GM12865 (cell line): ENCODE measurements around the gene SNX7.

ENCODE experiments used
- DNase-seq: peaks from one replicate; pipeline ENCODE4 v3.0.0; 2010; ENCODE audit warnings: low read depth
- H3K4me3 ChIP-seq: 2 replicates; pipeline ENCODE4 v1.5.1; 2011; ENCODE audit warnings: mild to moderate bottlenecking, low read depth, low read length, control low read depth
- CTCF ChIP-seq: IDR thresholded peaks from 2 replicates; pipeline ENCODE4 v1.5.1; 2011; ENCODE audit warnings: low read length, control low read depth, low read depth, inconsistent platforms; ENCODE audit not compliant: insufficient read depth; ENCODE audit errors: missing control alignments

The SNX7 gene

GRCh38 chr1:98769162-98769561 lies 107.6 kb downstream of the SNX7 start:
- DNase-seq: no peak
- H3K4me3 ChIP-seq: no peak overlapping the region
- TF ChIP-seq CTCF: no peak

DNA sequence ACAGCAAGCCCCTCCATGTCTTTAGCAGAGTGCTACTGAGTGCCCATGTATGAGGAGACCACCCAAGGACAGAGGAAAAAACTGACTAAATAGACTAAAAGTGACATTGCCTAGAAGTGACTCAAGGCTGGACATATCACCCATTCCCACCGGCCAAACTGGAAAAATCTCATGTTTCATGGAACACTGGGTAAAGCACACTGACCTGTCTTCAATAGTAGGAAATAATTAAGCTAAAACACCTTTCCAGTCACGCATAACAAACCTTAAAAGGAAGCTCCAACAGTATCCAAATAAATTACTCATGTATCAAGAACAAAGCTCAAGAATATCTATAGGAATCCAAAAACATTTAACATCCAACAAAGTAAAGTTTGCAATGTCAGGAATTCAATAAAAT lies 120.4 kb downstream of the SNX7 start:
- no peak overlapping the region for H3K4me3 ChIP-seq
- TF ChIP-seq CTCF: no peak
- DNase-seq: no peak

DNA sequence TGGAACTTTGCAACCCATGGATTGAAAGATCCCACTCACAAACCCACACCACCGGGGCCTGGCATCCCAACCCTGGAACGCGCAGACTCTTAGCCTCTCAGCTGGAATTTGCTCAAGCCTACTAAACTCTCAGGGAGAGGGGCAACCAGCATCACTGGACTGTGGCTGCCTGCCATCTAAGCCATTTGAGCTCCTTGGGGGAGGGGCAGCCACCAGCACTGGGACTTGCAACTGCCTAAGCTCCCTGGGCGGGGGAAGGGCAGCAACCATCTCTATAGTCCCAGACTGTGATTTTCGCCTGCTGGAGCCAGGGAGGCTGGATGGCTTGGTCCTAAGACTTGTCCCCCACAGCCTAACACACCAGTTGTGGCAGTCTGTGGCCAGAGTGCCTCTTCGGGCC lies 122.3 kb downstream of the SNX7 start:
- no peak overlapping the region for H3K4me3 ChIP-seq
- no peak for TF ChIP-seq CTCF
- DNase-seq: no peak

DNA sequence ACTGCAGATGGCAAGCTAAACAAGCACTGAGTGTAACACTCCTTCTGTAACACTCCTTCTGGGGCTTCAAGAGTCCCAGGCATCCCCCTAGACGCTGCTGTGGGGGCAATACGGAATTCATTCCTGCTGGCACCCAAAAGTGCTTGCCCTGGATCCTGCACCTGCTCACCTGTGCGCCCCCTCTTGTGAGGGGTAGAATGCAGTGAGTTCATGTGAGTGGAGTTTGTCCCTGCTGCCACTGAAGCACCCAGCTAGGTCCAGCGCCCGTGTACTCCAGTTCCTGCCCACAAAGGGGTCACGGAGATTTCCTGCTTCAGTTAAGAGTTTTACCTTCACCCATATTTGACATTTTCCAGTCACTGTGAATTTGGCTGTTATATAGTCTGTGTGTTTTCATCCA lies 130.0 kb downstream of the SNX7 start:
- H3K4me3 ChIP-seq: no peak overlapping the region
- TF ChIP-seq CTCF: no peak
- no peak for DNase-seq

GRCh38 chr1:98792123-98792522 lies 130.6 kb downstream of the SNX7 start:
- no peak for TF ChIP-seq CTCF
- H3K4me3 ChIP-seq: no peak overlapping the region
- no peak for DNase-seq

GRCh38 chr1:98793136-98793535 lies 131.6 kb downstream of the SNX7 start:
- no peak for TF ChIP-seq CTCF
- H3K4me3 ChIP-seq: no peak overlapping the region
- DNase-seq: no peak

- H3K4me3 ChIP-seq: no peak overlapping the region
- TF ChIP-seq CTCF: peak; percentile 75
- peak; percentile 64 for DNase-seq
Observed at GRCh38 chr1:98794196-98794886, 132.8 kb downstream of the SNX7 start.
